Kasumi-1 (cell line): Measurements from ENCODE around the gene KRTAP10-7.
"Not testable (repeated sequence)": the region's sequence is repeated elsewhere in the genome, so short reads cannot be mapped to it uniquely, and the experiment has no call there.

Experiments
- DNase-seq, 2 experiments: peaks; one replicate each; lab custom pipeline; 2025; lab: John Stamatoyannopoulos, UW

Gene KRTAP10-7

GRCh38 chr21:44612029-44612486 is 11.7 kb downstream of the KRTAP10-7 start, which contains the start of gene KRTAP10-8:
KRTAP10-8 (plus strand) TSS chr21:44612079; CDS start chr21:44612101, 22 bp downstream.
- no peak for DNase-seq

DNA sequence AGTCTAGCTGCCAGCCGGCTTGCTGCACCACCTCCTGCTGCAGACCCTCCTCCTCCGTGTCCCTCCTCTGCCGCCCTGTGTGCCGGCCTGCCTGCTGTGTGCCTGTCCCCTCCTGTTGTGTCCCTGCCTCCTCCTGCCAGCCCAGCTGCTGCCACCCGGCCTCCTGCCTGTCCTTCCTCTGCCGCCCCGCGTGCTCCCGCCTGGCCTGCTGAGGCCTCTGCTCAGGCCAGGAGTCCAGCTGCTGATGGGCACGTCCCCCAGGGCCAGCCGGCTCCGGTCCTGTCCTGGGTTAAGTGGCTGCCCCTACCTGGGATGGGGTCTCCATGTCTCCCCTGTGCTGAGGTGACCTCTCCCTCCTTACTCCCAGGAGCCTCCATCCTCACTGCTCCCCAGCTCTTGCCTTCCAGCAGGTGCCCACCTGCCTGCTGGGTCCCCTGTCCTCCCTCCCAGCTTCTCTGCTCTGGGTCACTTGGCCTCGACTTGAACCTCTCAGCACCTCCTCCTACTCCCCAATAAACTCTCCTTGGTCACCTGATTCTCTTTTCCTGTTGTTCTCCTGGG is 12.4 kb downstream of the KRTAP10-7 start:
- DNase-seq, result no peak

DNA sequence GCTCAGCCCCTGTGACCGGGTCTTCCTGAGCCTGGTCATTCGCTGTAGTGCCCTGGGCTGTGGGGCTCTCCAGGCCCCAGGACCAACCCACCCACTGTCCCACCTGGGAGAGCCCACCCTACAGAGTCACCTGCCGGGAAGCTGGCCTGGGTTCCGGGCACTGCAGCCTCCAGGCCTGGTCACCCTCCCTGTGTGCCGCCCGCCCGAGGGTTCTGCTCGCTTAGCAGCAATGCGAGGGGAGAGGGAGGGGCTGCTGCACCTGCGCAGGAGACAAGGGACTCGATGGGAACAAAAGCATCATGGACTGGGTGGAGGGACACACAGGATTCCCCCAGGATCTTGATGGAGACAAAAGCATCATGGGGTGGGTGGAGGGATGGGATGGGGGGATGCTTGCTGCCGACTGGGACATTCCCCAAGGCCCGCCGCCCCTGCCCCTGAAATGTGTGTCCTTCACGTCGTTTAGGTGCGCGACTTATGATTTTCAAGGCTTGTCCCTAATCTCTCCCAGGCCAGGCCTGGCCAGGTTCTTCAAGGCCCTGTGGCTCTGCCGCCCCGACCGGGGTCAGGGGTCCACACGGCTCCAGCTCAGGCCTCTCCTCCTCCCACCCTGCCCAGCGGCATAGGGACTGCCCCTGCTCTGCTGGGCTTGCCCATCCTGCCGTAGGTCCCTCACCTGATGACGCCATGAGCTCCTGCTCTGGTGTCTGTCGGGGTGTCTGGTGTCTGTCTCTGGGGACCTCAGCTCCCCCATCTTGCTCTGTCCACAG is 13.2 kb downstream of the KRTAP10-7 start:
- DNase-seq, result no peak

DNA sequence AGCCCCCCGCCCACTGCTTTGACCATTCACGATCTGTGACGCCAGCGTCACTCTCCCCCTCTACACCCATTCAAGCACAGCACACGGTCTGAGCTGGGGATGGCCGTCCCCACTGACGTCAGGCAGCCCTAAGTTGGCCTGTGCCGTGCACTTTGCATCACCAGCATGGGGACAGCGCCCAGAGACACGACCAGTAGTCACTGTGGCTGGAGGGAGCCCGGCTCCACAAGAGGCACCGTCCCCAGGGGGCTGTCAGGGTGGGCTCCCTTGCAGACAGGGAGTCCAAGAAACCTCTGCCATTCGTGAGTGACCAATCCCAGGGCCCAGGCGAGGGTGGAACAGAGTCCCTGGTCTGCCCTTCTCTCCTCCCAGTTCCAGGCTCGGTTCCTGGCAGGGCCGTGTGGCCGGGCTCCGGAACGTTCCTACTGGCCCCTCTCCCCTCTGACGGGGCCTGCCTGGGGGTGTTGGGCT is 13.8 kb downstream of the KRTAP10-7 start:
- DNase-seq, result no peak

- DNase-seq, result no peak
Measured at GRCh38 chr21:44614961-44615391, 14.6 kb downstream of the KRTAP10-7 start.

DNA sequence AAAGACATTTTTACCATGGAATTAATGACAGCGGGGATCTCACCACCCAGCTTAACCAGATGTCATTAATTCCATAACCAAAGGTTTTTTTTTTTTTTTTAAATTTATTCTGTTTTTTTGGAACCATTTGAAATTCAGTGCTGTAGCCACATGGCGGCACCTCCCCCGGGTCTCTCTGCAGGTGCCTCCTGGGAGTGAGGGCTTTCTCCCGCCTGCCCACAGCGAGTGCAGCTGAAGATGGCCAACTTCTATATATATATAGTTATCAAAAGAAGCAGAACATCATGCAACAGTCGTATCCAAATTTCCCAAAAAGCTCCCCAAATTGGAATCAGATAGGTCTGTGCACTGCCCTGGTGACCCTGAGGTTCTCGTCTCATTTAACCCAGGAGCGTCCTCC is 15.1 kb downstream of the KRTAP10-7 start:
- no peak for DNase-seq

GRCh38 chr21:44615911-44616590 is 15.7 kb downstream of the KRTAP10-7 start:
- no peak for DNase-seq

GRCh38 chr21:44616591-44616926 is 16.2 kb downstream of the KRTAP10-7 start:
- no peak for DNase-seq

- DNase-seq, result no peak
Measured at GRCh38 chr21:44617071-44617501, 16.7 kb downstream of the KRTAP10-7 start.

DNA sequence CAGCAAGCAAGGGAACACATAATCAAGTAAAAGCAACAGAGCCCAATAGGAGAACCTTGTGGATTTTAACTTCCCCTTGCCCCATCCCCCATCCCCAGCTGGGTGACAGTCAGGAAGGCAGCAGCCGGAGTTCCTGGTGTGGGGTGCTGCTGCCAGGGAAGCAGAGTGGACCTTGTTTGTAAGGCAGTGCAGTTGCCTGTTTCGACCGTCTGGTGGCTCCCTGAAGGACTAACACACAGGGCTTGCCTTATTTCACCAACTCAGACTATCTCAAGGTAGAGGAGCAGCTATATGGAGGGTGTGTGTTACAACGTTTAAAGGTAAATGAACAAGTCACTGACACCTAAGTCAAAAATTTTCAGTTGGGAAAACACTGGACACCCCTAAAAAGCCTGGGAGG is 18.1 kb downstream of the KRTAP10-7 start:
- no peak for DNase-seq

- no peak for DNase-seq
Measured at GRCh38 chr21:44618909-44619308, 18.5 kb downstream of the KRTAP10-7 start.

DNA sequence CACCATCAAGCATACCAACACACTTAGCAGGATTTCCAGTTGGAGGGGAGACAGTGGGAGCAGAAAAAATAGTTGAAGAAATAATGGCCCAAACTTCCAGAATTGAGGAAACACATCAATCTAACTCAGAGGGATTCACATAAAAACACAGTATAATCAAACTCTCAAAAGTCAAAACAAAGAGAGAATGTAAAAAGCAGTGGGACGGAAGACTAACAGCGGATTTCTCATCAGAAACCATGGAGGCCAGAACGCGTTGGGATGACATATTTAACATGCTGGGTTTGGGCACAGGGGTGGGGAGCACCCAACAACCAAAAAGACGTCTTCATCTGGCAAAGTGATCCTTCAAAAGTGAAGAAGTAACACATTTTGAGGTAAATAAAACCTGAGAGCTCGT is 19.5 kb downstream of the KRTAP10-7 start:
- no peak for DNase-seq

- DNase-seq, result no peak
Measured at GRCh38 chr21:44623575-44623974, 23.2 kb downstream of the KRTAP10-7 start.

- no peak for DNase-seq
Measured at GRCh38 chr21:44625756-44626155, 25.4 kb downstream of the KRTAP10-7 start.

- no peak for DNase-seq
Measured at GRCh38 chr21:44626262-44626661, 25.9 kb downstream of the KRTAP10-7 start.

DNA sequence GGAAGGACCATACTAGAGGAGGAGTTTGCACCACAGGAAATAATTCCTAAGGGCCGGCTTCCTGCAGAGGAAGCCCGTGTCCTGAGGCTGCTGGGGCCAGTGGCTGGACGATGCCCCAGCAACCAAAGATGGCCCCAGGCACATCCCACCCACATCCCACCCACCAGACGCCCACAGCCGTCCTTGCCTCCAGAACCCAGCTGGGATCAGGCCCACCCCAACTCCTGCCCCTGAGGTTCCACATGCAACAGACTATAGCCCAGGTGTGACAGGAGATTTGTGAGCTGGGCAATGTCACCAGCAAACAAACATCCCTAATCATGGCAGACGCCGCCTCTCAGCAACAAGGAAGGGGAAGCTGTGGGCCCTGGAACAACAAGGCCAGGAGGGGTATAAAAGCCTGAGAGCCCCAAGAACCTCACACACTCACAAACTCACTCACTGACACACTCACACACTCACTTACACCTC is 26.3 kb downstream of the KRTAP10-7 start, which contains the start of gene KRTAP10-9:
Gene KRTAP10-9, plus strand, starts transcription at position 421 of the 471 bp plus-strand sequence. CDS start 79 bp downstream, outside the sequence.
- no peak for DNase-seq

DNA sequence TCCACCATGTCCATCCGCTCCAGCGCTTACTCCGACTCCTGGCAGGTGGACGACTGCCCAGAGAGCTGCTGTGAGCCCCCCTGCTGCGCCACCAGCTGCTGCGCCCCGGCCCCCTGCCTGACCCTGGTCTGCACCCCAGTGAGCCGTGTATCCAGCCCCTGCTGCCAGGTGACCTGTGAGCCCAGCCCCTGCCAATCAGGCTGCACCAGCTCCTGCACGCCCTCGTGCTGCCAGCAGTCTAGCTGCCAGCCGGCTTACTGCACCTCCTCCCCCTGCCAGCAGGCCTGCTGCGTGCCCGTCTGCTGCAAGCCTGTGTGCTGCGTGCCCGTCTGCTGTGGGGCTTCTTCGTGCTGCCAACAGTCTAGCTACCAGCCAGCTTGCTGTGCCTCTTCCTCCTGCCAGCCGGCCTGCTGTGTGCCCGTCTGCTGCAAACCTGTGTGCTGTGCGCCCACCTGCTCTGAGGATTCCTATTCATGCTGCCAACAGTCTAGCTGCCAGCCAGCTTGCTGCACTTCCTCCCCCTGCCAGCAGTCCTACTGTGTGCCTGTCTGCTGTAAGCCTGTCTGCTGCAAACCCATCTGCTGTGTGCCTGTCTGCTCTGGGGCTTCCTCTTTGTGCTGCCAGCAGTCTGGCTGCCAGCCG is 26.9 kb downstream of the KRTAP10-7 start:
- not testable (repeated sequence) for DNase-seq

DNA sequence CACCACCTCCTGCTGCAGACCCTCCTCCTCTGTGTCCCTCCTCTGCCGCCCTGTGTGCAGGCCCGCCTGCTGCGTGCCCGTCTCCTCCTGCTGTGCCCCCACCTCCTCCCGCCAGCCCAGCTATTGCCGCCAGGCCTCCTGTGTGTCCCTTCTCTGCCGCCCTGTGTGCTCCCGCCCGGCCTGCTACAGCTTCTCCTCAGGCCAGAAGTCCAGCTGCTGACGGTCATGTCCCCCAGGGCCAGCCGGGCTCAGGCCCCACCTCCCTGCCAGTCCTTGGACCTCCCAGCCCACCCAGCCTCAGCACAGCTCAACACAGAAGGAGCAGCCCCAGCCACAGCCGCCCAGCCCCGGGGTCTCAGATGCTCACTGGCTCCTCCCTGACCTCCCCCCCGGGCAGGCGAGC is 27.4 kb downstream of the KRTAP10-7 start:
- DNase-seq, result not testable (repeated sequence)

DNA sequence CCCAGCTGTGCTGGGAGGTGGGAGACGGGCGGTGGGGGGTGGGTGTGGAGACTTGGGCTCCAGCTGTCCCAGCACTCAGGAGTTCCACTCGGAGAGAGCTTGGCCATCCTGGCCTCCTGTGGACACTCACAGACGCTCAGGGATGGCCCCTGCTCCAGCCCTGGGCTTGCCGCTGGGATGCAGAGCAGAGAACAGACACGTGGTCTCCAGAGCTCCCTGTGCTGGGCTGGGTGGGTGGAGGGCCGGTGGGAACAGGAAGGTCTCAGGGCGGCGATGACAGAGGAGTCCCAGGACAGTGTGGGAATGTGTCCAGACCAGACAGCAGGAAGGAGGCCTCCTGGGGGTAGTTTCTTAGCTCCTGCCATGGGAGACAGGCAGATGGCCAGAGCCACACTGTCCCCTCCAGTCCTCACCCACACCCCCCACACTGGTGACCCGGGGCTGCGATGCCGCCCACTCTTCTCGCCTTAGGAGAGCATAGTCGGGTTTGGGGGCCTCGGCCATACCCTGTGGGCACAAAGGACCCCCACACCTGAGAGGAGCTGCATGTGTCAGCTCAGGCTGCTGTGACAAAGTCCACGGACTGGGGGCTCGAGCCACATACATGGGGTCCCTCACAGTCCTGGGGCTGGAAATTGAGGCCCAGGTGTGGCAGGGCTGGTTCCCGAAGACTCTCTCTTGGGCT is 28.5 kb downstream of the KRTAP10-7 start:
- DNase-seq, result no peak

DNA sequence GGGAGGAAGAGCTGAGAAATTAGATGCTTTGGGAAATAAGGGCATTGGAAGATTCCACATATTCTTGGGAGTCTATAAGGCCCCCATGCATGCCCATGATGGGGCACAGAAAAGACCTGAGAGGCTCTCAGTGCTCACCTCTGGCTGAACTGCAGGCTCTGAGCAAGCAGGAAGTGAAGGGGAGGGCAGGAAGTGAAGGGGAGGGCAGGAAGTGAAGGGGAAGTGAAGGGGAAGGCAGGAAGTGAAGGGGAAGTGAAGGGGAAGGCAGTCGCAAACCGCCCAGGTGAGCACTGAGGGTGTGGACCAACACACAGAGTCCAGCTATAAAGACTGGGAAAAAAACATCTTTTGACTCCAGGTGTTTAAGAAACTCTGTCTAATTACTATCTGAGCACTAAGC is 30.0 kb downstream of the KRTAP10-7 start:
- no peak for DNase-seq

DNA sequence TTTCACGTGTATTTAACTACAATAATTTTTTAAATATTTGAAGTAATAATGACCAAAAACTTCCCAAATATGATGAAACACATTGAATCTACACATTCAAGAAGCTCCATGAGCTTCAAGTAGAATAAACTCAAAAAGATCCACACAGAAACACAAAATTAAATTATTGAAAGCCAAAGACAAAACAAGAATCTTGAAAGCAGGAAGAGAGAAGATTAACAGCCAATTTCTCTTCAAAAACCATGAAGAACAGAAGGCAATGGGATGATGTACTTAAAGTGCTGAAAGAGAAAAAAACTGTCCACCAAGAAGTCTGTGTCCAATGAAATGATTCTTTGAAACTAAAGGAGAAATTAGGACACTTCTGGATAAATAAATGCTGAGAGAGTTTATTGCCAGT is 31.7 kb downstream of the KRTAP10-7 start:
- no peak for DNase-seq
